Glutamatergic neuron (in vitro differentiated cells): Measurements from ENCODE around the gene DOCK2. TPM values are rescaled to one million over a fixed set of nuclear protein-coding genes. Genes with fewer than 3 reads are reported as not detected.

Experiments used
- DNase-seq: peaks from one replicate; pipeline ENCODE4 v3.0.0; 2022
- H3K27ac Mint-ChIP-seq: one replicate; pipeline ENCODE4 v1.8.0; 2020; ENCODE audit warnings: mild to moderate bottlenecking, mixed read lengths, inconsistent platforms; ENCODE audit not compliant: unreplicated experiment
- H3K27me3 Mint-ChIP-seq: one replicate; pipeline ENCODE4 v1.8.0; 2020; ENCODE audit warnings: mild to moderate bottlenecking, moderate library complexity, mixed read lengths, inconsistent platforms; ENCODE audit not compliant: unreplicated experiment
- H3K36me3 Mint-ChIP-seq: one replicate; pipeline ENCODE4 v1.8.0; 2020; ENCODE audit warnings: mild to moderate bottlenecking, mixed read lengths, inconsistent platforms; ENCODE audit not compliant: unreplicated experiment
- H3K4me1 Mint-ChIP-seq: one replicate; pipeline ENCODE4 v1.8.0; 2020; ENCODE audit warnings: mild to moderate bottlenecking, low read depth, mixed read lengths, inconsistent platforms; ENCODE audit not compliant: unreplicated experiment
- H3K4me3 Mint-ChIP-seq: one replicate; pipeline ENCODE4 v1.8.0; 2020; ENCODE audit warnings: mild to moderate bottlenecking, mixed read lengths, inconsistent platforms; ENCODE audit not compliant: unreplicated experiment
- H3K9me3 Mint-ChIP-seq: one replicate; pipeline ENCODE4 v1.8.0; 2020; ENCODE audit warnings: mild to moderate bottlenecking, moderate library complexity, mixed read lengths, inconsistent platforms; ENCODE audit not compliant: unreplicated experiment
- total RNA-seq: library from RNA; stranded (reverse); fragmentation: NEBNext Ultra II Directional; extraction: Animal tissue kit (Norgen Biotek cat#: 25700); gene quantifications from one replicate; pipeline ENCODE4 v1.2.1, GENCODE V29; 2021; ENCODE audit not compliant: unreplicated experiment
- TF ChIP-seq, protein P1 (sequence below): fragments of 200-600 bp; sonication (generic); IDR thresholded peaks from one replicate; pipeline ENCODE4 v1.5.0; 2021; ENCODE audit not compliant: partially characterized antibody, unreplicated experiment

The DOCK2 gene
- total RNA-seq, 1 donor from 2014 or later: 0.66 TPM

DNA sequence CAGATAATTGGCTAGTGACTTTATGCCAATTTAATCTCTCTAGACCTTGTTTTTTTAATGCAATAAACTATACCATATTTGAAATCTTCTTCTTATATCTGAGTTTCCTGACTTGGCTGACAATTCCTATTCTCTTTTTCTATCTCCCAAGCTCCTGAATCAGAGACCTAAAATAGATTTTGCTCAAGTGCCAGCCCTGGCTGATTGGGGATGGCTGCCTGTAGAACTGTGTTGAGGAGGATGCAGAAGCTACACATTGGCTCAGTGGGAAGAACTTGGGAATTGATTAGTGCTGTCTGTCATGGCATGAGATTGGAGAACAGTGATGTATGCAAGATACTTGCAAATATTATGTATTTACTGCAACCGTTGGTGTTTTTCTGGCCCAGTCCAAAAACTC, 210.4 kb downstream of the DOCK2 start:
- Mint-ChIP-seq H3K4me3 (no peak overlapping the region), H3K27me3 (no peaks in the 10 kb centered on the region), H3K9me3 (no peaks in the 10 kb centered on the region), H3K27ac (no peak overlapping the region), H3K36me3 (peaks cover 9% of the 10 kb centered on the region), H3K4me1 (no peaks in the 10 kb centered on the region)
- no peak for DNase-seq
- TF ChIP-seq, protein P1, sequence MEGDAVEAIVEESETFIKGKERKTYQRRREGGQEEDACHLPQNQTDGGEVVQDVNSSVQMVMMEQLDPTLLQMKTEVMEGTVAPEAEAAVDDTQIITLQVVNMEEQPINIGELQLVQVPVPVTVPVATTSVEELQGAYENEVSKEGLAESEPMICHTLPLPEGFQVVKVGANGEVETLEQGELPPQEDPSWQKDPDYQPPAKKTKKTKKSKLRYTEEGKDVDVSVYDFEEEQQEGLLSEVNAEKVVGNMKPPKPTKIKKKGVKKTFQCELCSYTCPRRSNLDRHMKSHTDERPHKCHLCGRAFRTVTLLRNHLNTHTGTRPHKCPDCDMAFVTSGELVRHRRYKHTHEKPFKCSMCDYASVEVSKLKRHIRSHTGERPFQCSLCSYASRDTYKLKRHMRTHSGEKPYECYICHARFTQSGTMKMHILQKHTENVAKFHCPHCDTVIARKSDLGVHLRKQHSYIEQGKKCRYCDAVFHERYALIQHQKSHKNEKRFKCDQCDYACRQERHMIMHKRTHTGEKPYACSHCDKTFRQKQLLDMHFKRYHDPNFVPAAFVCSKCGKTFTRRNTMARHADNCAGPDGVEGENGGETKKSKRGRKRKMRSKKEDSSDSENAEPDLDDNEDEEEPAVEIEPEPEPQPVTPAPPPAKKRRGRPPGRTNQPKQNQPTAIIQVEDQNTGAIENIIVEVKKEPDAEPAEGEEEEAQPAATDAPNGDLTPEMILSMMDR: no peak

DNA sequence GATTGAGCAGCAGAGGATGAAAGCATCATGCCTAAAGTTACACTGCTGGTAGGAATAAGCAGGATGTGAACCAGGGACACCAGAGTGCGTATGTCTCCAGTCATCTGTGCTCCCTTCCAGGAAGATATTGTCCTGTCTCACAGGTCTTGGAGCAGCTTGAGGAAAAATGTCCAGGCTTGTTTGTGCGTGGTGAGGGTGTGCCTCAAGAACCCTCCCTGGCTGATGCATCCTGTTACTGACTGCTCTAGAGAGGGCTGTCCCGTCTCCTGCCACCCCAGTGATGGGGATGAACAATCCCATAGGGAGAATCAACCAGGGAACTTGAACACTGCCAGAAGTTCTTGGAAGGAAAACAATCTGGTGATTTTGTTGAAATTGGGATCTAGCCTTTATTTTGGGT, 211.2 kb downstream of the DOCK2 start:
- no peak for DNase-seq
- Mint-ChIP-seq H3K36me3 (peaks cover 9% of the 10 kb centered on the region), H3K27ac (no peak overlapping the region), H3K27me3 (no peaks in the 10 kb centered on the region), H3K4me1 (no peaks in the 10 kb centered on the region), H3K9me3 (peaks cover under 1% of the 10 kb centered on the region), H3K4me3 (no peak overlapping the region)
- TF ChIP-seq, protein P1: no peak

DNA sequence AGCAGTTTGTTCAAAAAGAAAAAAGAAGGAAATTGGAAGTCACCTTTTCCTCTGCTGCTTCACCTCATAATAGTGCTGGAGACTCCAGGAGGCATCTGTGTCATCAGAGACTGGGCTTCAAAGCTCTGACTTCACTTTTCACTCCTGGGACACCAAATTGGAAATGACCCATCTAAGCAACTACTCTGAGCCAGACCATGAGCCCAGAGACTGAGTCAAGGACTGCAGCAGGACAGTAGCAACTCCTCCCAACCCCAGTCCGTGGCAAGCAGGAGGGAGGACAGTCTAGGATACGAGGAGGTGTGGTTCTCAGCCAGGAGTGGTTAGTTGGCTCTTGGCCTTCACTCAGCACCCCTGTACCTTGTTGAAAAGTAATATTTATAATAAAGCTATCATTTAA, 211.7 kb downstream of the DOCK2 start:
- no peak for DNase-seq
- Mint-ChIP-seq H3K9me3 (peaks cover 2% of the 10 kb centered on the region), H3K4me3 (no peak overlapping the region), H3K27ac (no peak overlapping the region), H3K36me3 (peaks cover 9% of the 10 kb centered on the region), H3K27me3 (no peaks in the 10 kb centered on the region), H3K4me1 (no peaks in the 10 kb centered on the region)
- TF ChIP-seq, protein P1: no peak

DNA sequence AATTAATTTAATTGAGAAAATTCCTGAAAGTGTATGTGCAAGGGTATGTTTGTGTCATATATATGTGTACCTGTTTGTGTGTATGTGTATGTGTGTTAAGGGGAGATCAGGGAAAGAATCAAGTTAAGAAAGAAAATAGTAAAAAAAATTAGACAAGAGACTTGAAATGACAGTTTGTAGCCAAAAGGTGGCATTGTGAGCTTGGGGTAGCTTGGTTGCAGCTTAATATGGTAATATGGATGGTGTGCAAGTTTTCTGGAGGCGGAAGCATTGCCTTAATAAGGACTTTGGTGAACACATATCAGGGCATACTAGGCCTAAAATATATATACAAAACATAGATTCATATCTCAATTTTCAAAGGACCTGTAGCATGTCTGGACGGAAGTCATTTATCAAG, 213.3 kb downstream of the DOCK2 start:
- no peak for DNase-seq
- H3K4me3 Mint-ChIP-seq: no peak overlapping the region
- H3K27ac Mint-ChIP-seq: no peak overlapping the region
- H3K36me3 Mint-ChIP-seq: peaks cover 9% of the 10 kb centered on the region
- TF ChIP-seq, protein P1: peak; percentile 26
- no peaks in the 10 kb centered on the region for H3K27me3 Mint-ChIP-seq
- peaks cover 2% of the 10 kb centered on the region for H3K9me3 Mint-ChIP-seq
- no peaks in the 10 kb centered on the region for H3K4me1 Mint-ChIP-seq

DNA sequence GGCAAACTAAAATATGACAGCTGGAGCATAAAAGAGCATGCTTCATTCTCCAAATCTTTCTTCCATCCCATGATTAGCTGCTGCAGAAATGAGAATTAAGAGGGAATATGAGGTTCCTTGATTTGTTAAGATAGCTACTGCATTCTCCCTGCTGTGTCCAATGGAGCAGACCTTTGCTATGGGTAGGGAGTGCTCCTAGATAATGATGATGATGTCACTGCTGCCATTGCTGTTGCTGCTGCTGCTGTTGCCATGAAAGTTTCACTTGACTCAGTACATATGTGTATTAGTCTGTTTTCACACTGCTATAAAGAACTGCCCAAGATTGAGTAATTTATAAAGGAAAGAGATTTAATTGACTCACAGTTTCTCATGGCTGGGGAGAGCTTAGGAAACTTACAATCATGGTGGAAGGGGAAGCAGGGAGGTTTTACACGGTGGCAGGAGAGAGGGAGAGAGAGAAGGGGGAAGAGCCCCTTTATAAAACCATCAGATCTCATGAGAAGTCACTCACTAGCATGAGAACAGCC, 214.3 kb downstream of the DOCK2 start:
- TF ChIP-seq, protein P1: no peak
- Mint-ChIP-seq H3K36me3 (peaks cover 9% of the 10 kb centered on the region), H3K4me3 (no peak overlapping the region), H3K9me3 (peaks cover 2% of the 10 kb centered on the region), H3K27me3 (no peaks in the 10 kb centered on the region), H3K27ac (no peak overlapping the region), H3K4me1 (no peaks in the 10 kb centered on the region)
- no peak for DNase-seq
